Measurements from ENCODE around the gene EVC.

EVC gene

DNA sequence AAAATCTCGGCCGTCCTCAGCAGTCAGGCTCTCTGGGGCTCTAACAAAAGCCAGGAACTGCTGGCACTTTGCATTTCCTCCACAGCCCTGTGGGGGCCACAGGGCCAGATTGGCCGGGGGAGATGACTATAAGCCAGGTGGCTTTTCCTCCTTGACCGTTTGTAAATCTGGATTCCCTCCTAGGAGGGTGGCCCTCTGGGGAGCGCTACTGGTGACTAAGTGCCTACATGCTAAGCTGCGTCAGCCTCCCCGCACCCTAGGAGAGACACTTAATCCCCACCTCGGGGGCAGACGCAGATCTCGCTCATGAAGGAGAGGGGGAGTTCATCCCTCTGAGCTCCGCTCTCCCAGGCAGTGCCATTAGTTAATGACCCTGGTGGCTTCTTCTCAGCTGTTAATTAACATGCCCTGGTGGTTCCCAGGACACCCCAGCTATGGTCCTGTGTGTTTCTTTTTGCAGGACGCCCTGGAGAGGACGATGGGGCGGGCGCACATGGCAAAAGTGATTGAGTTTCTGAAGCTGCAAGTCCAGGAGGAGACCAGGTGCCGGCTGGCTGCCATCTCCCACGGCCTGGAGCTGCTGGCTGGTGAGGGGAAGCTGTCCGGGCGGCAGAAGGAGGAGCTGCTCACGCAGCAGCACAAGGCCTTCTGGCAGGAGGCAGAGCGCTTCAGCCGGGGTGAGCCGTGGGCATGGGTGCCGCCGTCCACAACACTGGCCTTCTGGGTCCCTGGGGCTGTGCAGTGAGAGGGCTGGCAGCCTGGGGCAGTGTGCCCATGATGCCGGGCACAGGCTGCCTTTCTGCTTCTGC is 41.6 kb downstream of the EVC start:
- H3K27ac ChIP-seq: no peak overlapping the region
- no peak for DNase-seq (ENCODE audit: low read depth, low spot score)
- H3K36me3 ChIP-seq (ENCODE audit: insufficient read depth, low read length): no peaks in the 10 kb centered on the region; the same call in 1 of the 2 replicates
- no peaks in the 10 kb centered on the region for H3K9me3 ChIP-seq (ENCODE audit: low read depth, low read length)
- H3K4me3 ChIP-seq: no peak overlapping the region
- H3K9ac ChIP-seq (ENCODE audit: insufficient read length): no peak overlapping the region
- TF ChIP-seq POLR2AphosphoS5 (IDR thresholded peaks at IDR 0.05; ENCODE audit: borderline replicate concordance, low read depth, low read length) (no peak), EZH2 (IDR thresholded peaks at IDR 0.05) (no peak), FOXP2 (optimal IDR thresholded peaks at IDR 0.05; ENCODE audit: control extremely low read depth, extremely low read length, insufficient read depth) (no peak)

DNA sequence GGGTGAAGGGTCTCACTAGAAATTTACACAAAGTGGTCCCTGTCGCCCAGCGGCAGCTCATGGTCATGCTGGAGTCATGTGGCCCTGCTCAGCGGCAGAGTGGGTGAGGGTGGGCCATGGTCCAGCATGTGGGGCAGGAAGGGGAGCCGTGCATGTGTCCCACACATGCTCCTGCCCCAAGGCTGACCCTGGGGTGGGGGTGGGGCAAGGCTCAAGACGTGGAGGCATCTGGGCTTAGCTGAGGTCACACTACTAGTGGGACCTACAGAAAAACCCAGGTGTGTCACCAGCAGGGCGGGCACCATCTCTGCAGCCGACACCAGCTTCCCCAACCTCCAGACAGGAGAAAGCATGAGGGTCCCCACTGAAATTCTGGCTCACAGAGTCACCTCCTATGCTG is 42.4 kb downstream of the EVC start:
- Histone ChIP-seq H3K4me3 (no peak overlapping the region), H3K9me3 (ENCODE audit: low read depth, low read length) (no peaks in the 10 kb centered on the region), H3K27ac (no peak overlapping the region), H3K36me3 (ENCODE audit: insufficient read depth, low read length) (no peaks in the 10 kb centered on the region; the same call in 1 of the 2 replicates), H3K9ac (ENCODE audit: insufficient read length) (no peak overlapping the region)
- TF ChIP-seq POLR2AphosphoS5 (IDR thresholded peaks at IDR 0.05; ENCODE audit: borderline replicate concordance, low read depth, low read length): no peak
- TF ChIP-seq FOXP2 (optimal IDR thresholded peaks at IDR 0.05; ENCODE audit: control extremely low read depth, extremely low read length, insufficient read depth): no peak
- no peak for DNase-seq (ENCODE audit: low read depth, low spot score)

DNA sequence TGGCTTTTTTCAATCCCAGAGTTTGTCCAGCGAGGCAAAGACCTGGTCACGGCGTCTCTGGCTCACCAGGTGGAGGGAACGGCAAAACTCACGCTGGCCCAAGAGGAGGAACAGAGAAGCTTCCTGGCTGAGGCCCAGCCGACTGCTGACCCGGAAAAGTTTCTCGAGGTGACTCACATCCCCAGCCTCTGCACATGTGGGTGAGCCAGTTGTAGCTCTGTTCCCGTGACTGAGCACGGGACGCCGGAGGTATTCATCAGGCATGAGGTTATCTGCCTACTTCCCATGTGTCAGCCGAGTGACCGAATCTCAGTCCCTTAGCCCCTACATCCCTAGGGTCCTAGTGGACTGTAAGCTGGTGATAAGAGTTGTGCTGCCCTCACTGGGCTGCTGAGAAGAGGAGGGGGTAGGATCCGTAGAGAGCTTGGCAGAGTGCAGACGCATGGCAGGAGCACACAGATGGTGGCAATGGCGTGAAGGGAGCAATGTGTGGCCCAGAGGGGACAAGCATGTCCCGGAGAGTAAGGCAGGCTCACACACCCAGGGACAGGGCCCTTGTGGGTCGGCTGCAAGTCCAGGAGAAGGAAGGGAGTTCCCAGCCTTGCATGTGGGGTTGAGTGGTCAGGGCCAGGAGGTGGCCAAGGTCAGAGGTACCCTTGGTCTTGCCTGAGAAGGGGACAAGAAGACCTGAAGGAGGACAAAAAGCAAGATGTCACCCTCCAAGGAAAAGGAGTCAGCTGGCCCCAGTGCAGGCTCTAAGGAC is 42.9 kb downstream of the EVC start:
- Histone ChIP-seq H3K36me3 (ENCODE audit: insufficient read depth, low read length) (no peaks in the 10 kb centered on the region; the same call in 1 of the 2 replicates), H3K27ac (no peak overlapping the region), H3K9ac (ENCODE audit: insufficient read length) (no peak overlapping the region), H3K4me3 (no peak overlapping the region), H3K9me3 (ENCODE audit: low read depth, low read length) (no peaks in the 10 kb centered on the region)
- no peak for TF ChIP-seq POLR2AphosphoS5 (IDR thresholded peaks at IDR 0.05; ENCODE audit: borderline replicate concordance, low read depth, low read length)
- TF ChIP-seq FOXP2 (optimal IDR thresholded peaks at IDR 0.05; ENCODE audit: control extremely low read depth, extremely low read length, insufficient read depth): no peak
- no peak for TF ChIP-seq EZH2 (IDR thresholded peaks at IDR 0.05)
- no peak for DNase-seq (ENCODE audit: low read depth, low spot score)

DNA sequence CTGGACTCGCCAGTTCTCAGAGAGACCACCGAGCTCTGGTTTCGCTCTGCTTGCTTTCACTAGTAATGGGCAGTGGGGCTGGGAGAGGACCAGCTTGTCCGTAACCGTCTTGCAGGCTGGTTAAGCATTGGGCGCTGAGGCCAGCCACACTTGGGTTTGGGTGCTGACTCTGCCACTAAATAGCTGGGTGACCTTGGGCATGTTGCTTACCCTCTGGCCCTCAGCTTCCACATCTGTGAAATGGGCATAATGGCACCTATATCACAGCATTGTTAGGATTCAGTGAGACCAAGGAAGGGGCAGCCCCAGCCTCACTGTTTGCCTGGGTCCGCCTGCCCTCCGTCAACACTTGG is 43.5 kb downstream of the EVC start:
- no peak overlapping the region for H3K9ac ChIP-seq (ENCODE audit: insufficient read length)
- no peak overlapping the region for H3K27ac ChIP-seq
- DNase-seq (ENCODE audit: low read depth, low spot score): no peak
- H3K36me3 ChIP-seq (ENCODE audit: insufficient read depth, low read length): no peaks in the 10 kb centered on the region; the same call in 1 of the 2 replicates
- H3K4me3 ChIP-seq: no peak overlapping the region
- TF ChIP-seq EZH2 (IDR thresholded peaks at IDR 0.05): no peak
- TF ChIP-seq FOXP2 (optimal IDR thresholded peaks at IDR 0.05; ENCODE audit: control extremely low read depth, extremely low read length, insufficient read depth): no peak
- no peaks in the 10 kb centered on the region for H3K9me3 ChIP-seq (ENCODE audit: low read depth, low read length)

DNA sequence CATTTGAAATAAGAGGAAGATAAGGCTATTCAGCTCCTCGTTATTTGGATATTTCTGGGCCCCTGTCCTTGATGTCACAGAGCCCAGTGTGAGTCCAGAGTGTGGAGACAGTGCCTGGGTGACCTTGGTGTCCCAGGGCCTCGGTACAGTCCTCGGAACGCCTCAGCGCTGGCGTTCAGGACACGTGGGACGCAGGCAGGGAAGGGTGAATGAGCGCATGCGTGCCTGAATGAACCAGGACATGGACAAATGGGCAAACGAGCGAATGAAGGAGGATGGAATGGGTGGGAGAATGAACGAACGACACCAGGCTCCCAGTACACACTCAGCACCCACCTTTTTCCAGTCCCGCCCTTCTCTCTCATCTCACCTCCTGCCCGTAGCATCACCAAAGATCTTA is 44.2 kb downstream of the EVC start:
- Histone ChIP-seq H3K36me3 (ENCODE audit: insufficient read depth, low read length) (no peaks in the 10 kb centered on the region; the same call in 1 of the 2 replicates), H3K9me3 (ENCODE audit: low read depth, low read length) (no peaks in the 10 kb centered on the region), H3K4me3 (no peak overlapping the region), H3K27ac (no peak overlapping the region), H3K9ac (ENCODE audit: insufficient read length) (no peak overlapping the region)
- no peak for DNase-seq (ENCODE audit: low read depth, low spot score)
- TF ChIP-seq FOXP2 (optimal IDR thresholded peaks at IDR 0.05; ENCODE audit: control extremely low read depth, extremely low read length, insufficient read depth) (no peak), POLR2AphosphoS5 (IDR thresholded peaks at IDR 0.05; ENCODE audit: borderline replicate concordance, low read depth, low read length) (no peak), EZH2 (IDR thresholded peaks at IDR 0.05) (no peak)

DNA sequence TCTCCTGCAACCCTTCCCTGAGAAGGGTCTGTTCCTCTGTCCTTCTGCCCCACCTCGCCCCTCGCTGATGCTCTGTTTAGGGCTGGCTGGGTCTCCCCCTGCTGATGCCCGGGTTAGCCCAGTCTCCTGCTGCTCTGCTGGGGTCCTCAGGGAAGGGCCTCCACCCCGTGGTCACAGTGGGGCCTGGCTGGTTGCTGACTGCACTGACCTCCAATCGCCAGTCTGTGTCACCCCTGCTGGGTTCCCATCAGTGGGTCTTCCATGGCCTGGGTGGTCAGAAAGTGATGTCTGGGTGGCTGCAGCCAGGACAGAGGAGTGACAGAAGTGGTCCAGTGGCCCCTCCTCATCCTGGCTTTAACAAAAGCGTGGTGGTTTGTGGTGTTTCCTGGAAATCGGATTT is 44.7 kb downstream of the EVC start:
- Histone ChIP-seq H3K9me3 (ENCODE audit: low read depth, low read length) (no peaks in the 10 kb centered on the region), H3K27ac (no peak overlapping the region), H3K9ac (ENCODE audit: insufficient read length) (no peak overlapping the region), H3K36me3 (ENCODE audit: insufficient read depth, low read length) (no peaks in the 10 kb centered on the region; the same call in 1 of the 2 replicates), H3K4me3 (no peak overlapping the region)
- no peak for DNase-seq (ENCODE audit: low read depth, low spot score)
- no peak for TF ChIP-seq EZH2 (IDR thresholded peaks at IDR 0.05)

DNA sequence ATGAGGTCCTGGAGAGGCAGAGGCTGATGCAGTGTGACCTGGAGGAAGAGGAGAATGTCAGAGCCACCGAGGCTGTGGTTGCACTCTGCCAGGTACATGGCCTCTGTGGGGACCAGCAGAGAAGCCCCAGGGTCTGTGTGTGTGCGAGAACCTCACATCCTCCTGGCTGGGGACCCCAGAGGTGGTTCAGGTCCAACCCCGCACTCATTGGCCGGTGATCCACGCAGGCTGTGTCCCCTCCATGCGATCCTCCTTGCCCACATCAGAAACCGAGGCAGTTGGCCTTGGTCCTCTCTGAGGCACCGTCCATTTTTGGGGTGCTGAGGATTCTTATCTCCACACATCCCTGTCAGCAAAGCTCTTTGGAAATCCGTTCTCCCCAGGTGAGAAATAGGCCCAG is 45.3 kb downstream of the EVC start:
- no peak overlapping the region for H3K27ac ChIP-seq
- no peak overlapping the region for H3K4me3 ChIP-seq
- no peak overlapping the region for H3K9ac ChIP-seq (ENCODE audit: insufficient read length)
- no peak for DNase-seq (ENCODE audit: low read depth, low spot score)
- H3K9me3 ChIP-seq (ENCODE audit: low read depth, low read length): no peaks in the 10 kb centered on the region
- TF ChIP-seq FOXP2 (optimal IDR thresholded peaks at IDR 0.05; ENCODE audit: control extremely low read depth, extremely low read length, insufficient read depth) (no peak), EZH2 (IDR thresholded peaks at IDR 0.05) (no peak), POLR2AphosphoS5 (IDR thresholded peaks at IDR 0.05; ENCODE audit: borderline replicate concordance, low read depth, low read length) (no peak)
- H3K36me3 ChIP-seq (ENCODE audit: insufficient read depth, low read length): no peaks in the 10 kb centered on the region; the same call in 1 of the 2 replicates

DNA sequence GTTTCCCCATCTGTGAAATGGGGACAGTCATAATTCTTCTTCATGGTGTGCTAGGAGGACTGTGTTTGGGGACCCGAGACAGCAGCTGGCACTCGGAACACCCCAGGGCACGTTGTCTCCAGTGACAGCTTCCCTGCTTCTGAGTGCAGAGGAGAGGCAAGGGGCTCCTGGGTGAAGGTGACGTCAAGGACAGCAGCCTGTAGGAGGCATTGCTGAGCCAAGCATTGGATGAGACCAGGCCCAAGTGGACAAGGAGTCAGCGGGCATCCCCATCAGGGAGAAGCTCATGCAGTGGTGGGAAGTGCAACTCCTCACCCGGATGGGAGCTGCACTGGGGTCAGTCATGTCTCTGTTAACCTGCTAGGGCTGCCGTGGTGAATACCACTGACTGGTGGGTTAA is 46.1 kb downstream of the EVC start:
- no peak overlapping the region for H3K27ac ChIP-seq
- no peaks in the 10 kb centered on the region for H3K9me3 ChIP-seq (ENCODE audit: low read depth, low read length)
- TF ChIP-seq POLR2AphosphoS5 (IDR thresholded peaks at IDR 0.05; ENCODE audit: borderline replicate concordance, low read depth, low read length) (no peak), EZH2 (IDR thresholded peaks at IDR 0.05) (no peak), FOXP2 (optimal IDR thresholded peaks at IDR 0.05; ENCODE audit: control extremely low read depth, extremely low read length, insufficient read depth) (no peak)
- no peaks in the 10 kb centered on the region; the same call in 1 of the 2 replicates for H3K36me3 ChIP-seq (ENCODE audit: insufficient read depth, low read length)
- H3K4me3 ChIP-seq: no peak overlapping the region
- no peak for DNase-seq (ENCODE audit: low read depth, low spot score)
- H3K9ac ChIP-seq (ENCODE audit: insufficient read length): no peak overlapping the region
